ENCODE results near the gene GNE.

- no peak for TF ChIP-seq CTCF (IDR thresholded peaks at IDR 0.05 in 4 of 5, conservative IDR thresholded peaks at IDR 0.05 in 1 of 5)
- no peak for TF ChIP-seq POLR2A (IDR thresholded peaks at IDR 0.05)
These were observed 68.3 kb downstream of the GNE start for GRCh38 chr9:36189976-36190375.
